Liver (tissue), 3 donors: ENCODE data around the gene MINAR1.

Experiments
- CTCF ChIP-seq: fragments of 150-350 bp; IDR thresholded peaks from 2 replicates; pipeline ENCODE4 v1.5.1; 2017; ENCODE audit warnings: improper control_type of control experiment, low read depth, low read length; ENCODE audit not compliant: missing input control
- EGR1 ChIP-seq, 2 donors: IDR thresholded peaks; 2 replicates each; pipeline ENCODE4 v1.6.1; 2016 to 2018; ENCODE audit warnings: antibody characterized with exemption in 2 of 2, low read depth in 2 of 2
- FOXA2 ChIP-seq: IDR thresholded peaks from 2 replicates; pipeline ENCODE4 v1.6.1; 2016; ENCODE audit warnings: antibody characterized with exemption
- GABPA ChIP-seq, 2 donors: IDR thresholded peaks in 1 of 2; conservative IDR thresholded peaks in 1 of 2; 2 replicates each; pipeline ENCODE4 v1.6.1; 2016; ENCODE audit warnings: antibody characterized with exemption in 2 of 2, mild to moderate bottlenecking in 1 of 2, moderate library complexity in 1 of 2
- JUND ChIP-seq, 2 donors: IDR thresholded peaks; 2 replicates each; pipeline ENCODE4 v1.6.1; 2016; ENCODE audit warnings: antibody characterized with exemption in 2 of 2
- MAX ChIP-seq: IDR thresholded peaks from 2 replicates; pipeline ENCODE4 v1.6.1; 2016; ENCODE audit warnings: antibody characterized with exemption
- RAD21 ChIP-seq, 2 donors: IDR thresholded peaks; 2 replicates each; pipeline ENCODE4 v1.6.1; 2016; ENCODE audit warnings: antibody characterized with exemption in 2 of 2, mild to moderate bottlenecking in 2 of 2
- REST ChIP-seq: IDR thresholded peaks from 2 replicates; pipeline ENCODE4 v1.6.1; 2016; ENCODE audit warnings: antibody characterized with exemption, mild to moderate bottlenecking
- RXRA ChIP-seq, 2 donors: IDR thresholded peaks; 2 replicates each; pipeline ENCODE4 v1.6.1; 2017 to 2018; ENCODE audit warnings: antibody characterized with exemption in 2 of 2, mild to moderate bottlenecking in 1 of 2
- SP1 ChIP-seq: IDR thresholded peaks from 2 replicates; pipeline ENCODE4 v1.6.1; 2018; ENCODE audit warnings: antibody characterized with exemption, mild to moderate bottlenecking
- TAF1 ChIP-seq: conservative IDR thresholded peaks from 2 replicates; pipeline ENCODE4 v1.6.1; 2016; ENCODE audit warnings: antibody characterized with exemption, mild to moderate bottlenecking
- YY1 ChIP-seq: IDR thresholded peaks from 2 replicates; pipeline ENCODE4 v1.6.1; 2016; ENCODE audit warnings: antibody characterized with exemption, mild to moderate bottlenecking
- TF ChIP-seq, protein P1 (sequence below): IDR thresholded peaks from 2 replicates; pipeline ENCODE4 v1.6.1; 2016; ENCODE audit warnings: antibody characterized with exemption
- donor health status: healthy.
- donor health status: healthy.

- TF ChIP-seq CTCF (no peak), MAX (no peak), TAF1 (no peak), SP1 (no peak), YY1 (no peak), JUND (IDR thresholded peaks at IDR 0.05) (no peak), RXRA (IDR thresholded peaks at IDR 0.05) (no peak), RAD21 (IDR thresholded peaks at IDR 0.05) (no peak), REST (no peak), FOXA2 (no peak), GABPA (IDR thresholded peaks at IDR 0.05 in 1 of 2, conservative IDR thresholded peaks at IDR 0.05 in 1 of 2) (no peak), EGR1 (IDR thresholded peaks at IDR 0.05; ENCODE audit: low read depth in 2 of 2) (no peak)
- TF ChIP-seq, protein P1, sequence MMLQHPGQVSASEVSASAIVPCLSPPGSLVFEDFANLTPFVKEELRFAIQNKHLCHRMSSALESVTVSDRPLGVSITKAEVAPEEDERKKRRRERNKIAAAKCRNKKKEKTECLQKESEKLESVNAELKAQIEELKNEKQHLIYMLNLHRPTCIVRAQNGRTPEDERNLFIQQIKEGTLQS: no peak
Observed at GRCh38 chr15:79459666-79460065, 27.5 kb downstream of the MINAR1 start.
